MCF 10A (cell line): Measurements from ENCODE around the gene C1orf116. TPM values are rescaled to one million over a fixed set of nuclear protein-coding genes. Genes with fewer than 3 reads are reported as not detected.
A peak's percentile ranks its signal among the peaks of the same experiment; 100 is the strongest.

Source experiments
- BruUV-seq: library from RNA; stranded (reverse); fragments of 400-500 nt; replicated peaks from 2 replicates; lab custom pipeline; 2021; lab: Mats Ljungman, UMichigan
- CTCF ChIA-PET: fragments of 300-600 bp; sonication (Branson Sonifier 250); formaldehyde crosslinking; extraction: SDS; loops from one replicate; lab custom pipeline; 2021; ENCODE audit warnings: antibody characterized with exemption, inconsistent platforms; lab: Yijun Ruan, JAX
- POLR2A ChIA-PET: fragments of 300-600, 350-650 bp; sonication (Branson Sonifier 250); formaldehyde crosslinking; extraction: SDS; loops from one replicate; lab custom pipeline; 2020; ENCODE audit warnings: antibody characterized with exemption, inconsistent platforms; lab: Yijun Ruan, JAX
- DNase-seq: peaks from one replicate; pipeline ENCODE4 v3.0.0-alpha.2; 2018; ENCODE audit not compliant: unreplicated experiment
- H3K27ac Mint-ChIP-seq: one replicate; pipeline ENCODE4 v1.8.0; 2022; ENCODE audit warnings: mild to moderate bottlenecking, low read depth, mixed read lengths; ENCODE audit not compliant: unreplicated experiment
- H3K27me3 Mint-ChIP-seq: one replicate; pipeline ENCODE4 v1.8.0; 2022; ENCODE audit warnings: mixed read lengths; ENCODE audit not compliant: insufficient read depth, unreplicated experiment
- H3K36me3 Mint-ChIP-seq: one replicate; pipeline ENCODE4 v1.8.0; 2022; ENCODE audit warnings: mild to moderate bottlenecking, moderate library complexity, mixed read lengths; ENCODE audit not compliant: insufficient read depth, unreplicated experiment
- H3K4me1 Mint-ChIP-seq: one replicate; pipeline ENCODE4 v1.8.0; 2022; ENCODE audit warnings: mixed read lengths; ENCODE audit not compliant: insufficient read depth, unreplicated experiment
- H3K4me3 Mint-ChIP-seq: one replicate; pipeline ENCODE4 v1.8.0; 2022; ENCODE audit warnings: mild to moderate bottlenecking, moderate library complexity, mixed read lengths; ENCODE audit not compliant: unreplicated experiment
- H3K9me3 Mint-ChIP-seq: one replicate; pipeline ENCODE4 v1.8.0; 2022; ENCODE audit warnings: mixed read lengths; ENCODE audit not compliant: unreplicated experiment
- intact Hi-C: fragments of 100-400 bp; cut with micrococcal nuclease; formaldehyde crosslinking; loops from 2 replicates; pipeline ENCODE4 v1.14.1; 2022
- total RNA-seq: library from RNA; stranded (reverse); gene quantifications from 2 replicates; pipeline ENCODE4 v1.2.3, GENCODE V29; 2022
- TF ChIP-seq, protein P1 (sequence below): fragments of 200-600 bp; IDR thresholded peaks from one replicate; pipeline ENCODE4 v1.8.0; 2022; ENCODE audit warnings: antibody characterized with exemption, mild to moderate bottlenecking; ENCODE audit not compliant: unreplicated experiment

C1orf116 gene
- total RNA-seq, 1 experiment from 2014 or later, result 35.4 TPM

DNA sequence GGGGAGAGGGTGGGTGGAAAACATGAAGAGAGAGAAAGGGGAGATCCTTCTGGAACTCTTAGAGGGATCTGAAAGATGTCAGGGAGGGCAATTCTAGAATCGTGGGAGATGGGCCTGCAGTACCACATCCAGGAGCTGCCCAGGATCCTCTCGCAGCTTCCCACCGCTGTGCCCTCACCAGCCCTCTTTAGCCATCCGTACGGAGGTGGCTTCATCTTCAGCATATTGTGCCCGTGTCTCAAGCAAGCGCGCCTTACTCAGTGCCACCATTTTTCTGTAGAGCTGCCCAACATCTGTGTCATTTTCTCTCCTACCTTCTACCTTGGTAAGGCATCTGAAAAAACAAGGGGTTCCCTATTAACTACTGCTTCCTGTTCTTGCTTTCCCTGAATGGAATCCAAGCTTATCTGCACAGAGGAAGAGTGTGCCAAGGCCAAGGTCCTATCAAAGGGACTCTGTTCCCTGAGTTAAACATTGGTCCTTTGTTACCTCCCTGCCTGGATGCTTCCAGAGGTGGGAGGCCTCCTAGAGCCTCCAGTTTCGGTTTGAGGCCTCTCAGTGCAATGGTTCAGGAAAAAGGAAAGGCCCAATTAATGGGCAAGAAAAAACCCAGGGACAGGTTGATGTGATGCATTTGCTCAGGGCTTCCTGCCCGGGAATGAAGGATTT lies 23.2 kb downstream of the C1orf116 start:
- CTCF ChIA-PET, result interaction anchor here (0.6 to 11.4 kb wide), 4 partner anchors 17 to 491 kb away, joined by 3 to 280 read pairs (median 3); partner anchors contain the start of gene C1orf116
- DNase-seq, result no peak
- no peak overlapping the region for H3K27ac Mint-ChIP-seq
- H3K27me3 Mint-ChIP-seq, result no peaks in the 10 kb centered on the region
- TF ChIP-seq, protein P1, sequence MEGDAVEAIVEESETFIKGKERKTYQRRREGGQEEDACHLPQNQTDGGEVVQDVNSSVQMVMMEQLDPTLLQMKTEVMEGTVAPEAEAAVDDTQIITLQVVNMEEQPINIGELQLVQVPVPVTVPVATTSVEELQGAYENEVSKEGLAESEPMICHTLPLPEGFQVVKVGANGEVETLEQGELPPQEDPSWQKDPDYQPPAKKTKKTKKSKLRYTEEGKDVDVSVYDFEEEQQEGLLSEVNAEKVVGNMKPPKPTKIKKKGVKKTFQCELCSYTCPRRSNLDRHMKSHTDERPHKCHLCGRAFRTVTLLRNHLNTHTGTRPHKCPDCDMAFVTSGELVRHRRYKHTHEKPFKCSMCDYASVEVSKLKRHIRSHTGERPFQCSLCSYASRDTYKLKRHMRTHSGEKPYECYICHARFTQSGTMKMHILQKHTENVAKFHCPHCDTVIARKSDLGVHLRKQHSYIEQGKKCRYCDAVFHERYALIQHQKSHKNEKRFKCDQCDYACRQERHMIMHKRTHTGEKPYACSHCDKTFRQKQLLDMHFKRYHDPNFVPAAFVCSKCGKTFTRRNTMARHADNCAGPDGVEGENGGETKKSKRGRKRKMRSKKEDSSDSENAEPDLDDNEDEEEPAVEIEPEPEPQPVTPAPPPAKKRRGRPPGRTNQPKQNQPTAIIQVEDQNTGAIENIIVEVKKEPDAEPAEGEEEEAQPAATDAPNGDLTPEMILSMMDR, result no peak
- no TSS peak for BruUV-seq
- intact Hi-C loops, result no loop called here
- POLR2A ChIA-PET, result interaction anchor here (0.8 to 27.1 kb wide), 5 partner anchors 6 to 59 kb away, joined by 3 to 936 read pairs (median 6); partner anchors contain the start of gene C1orf116
- peaks cover 32% of the 10 kb centered on the region for H3K4me1 Mint-ChIP-seq
- no peak overlapping the region for H3K4me3 Mint-ChIP-seq
- H3K36me3 Mint-ChIP-seq, result no peaks in the 10 kb centered on the region
- peaks cover 7% of the 10 kb centered on the region for H3K9me3 Mint-ChIP-seq

DNA sequence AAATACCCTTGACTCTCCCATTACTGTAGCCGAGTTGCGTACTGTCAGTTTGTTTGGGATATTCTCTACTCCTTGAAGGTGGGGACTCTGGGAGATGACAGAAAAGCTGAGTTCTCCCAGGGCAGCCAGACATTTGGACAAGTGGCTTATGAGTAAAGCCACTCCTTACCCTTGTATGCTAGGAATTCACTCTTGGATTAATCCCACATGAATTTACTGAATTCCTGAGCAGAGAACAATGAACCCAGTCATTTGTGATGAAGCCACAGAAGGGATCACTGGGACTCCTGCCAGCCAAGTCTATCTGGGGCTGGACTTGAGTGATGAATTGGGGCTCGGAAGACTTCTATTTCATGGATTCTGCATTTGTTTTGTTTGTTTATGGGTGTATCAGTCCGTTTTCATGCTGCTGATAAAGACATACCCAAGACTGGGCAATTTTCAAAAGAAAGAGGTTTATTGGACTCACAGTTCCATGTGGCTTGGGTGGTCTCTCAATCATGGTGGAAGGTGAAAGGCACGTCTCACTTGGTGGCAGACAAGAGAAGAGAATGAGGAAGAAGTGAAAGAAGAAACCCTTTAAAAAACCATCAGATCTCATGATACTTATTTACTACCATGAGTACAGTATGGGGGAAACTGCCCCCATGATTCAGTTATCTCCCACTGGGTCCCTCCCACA lies 25.1 kb downstream of the C1orf116 start:
- H3K27ac Mint-ChIP-seq, result peak overlapping the region; percentile 89
- intact Hi-C loops, result loop anchor here (1.0 kb wide), 1 partner anchor 43 kb away; no protein-coding TSS in a partner anchor
- TF ChIP-seq, protein P1, result no peak
- ChIA-PET POLR2A (interaction anchor here (0.6 to 26.6 kb wide), 17 partner anchors 9 to 395 kb away, joined by 3 to 936 read pairs (median 4); partner anchors contain the start of genes C1orf116, CD55, DYRK3 and EIF2D), CTCF (interaction anchor here (0.6 to 11.4 kb wide), 7 partner anchors 19 to 789 kb away, joined by 3 to 280 read pairs (median 8); partner anchors contain the start of genes C1orf116 and EIF2D)
- peak overlapping the region; percentile 7 for H3K4me3 Mint-ChIP-seq
- peak; percentile 97 for DNase-seq
- no peaks in the 10 kb centered on the region for H3K36me3 Mint-ChIP-seq
- H3K27me3 Mint-ChIP-seq, result no peaks in the 10 kb centered on the region
- H3K4me1 Mint-ChIP-seq, result peaks cover 44% of the 10 kb centered on the region
- TSS peak; percentile 59 for BruUV-seq
- H3K9me3 Mint-ChIP-seq, result peaks cover 7% of the 10 kb centered on the region

DNA sequence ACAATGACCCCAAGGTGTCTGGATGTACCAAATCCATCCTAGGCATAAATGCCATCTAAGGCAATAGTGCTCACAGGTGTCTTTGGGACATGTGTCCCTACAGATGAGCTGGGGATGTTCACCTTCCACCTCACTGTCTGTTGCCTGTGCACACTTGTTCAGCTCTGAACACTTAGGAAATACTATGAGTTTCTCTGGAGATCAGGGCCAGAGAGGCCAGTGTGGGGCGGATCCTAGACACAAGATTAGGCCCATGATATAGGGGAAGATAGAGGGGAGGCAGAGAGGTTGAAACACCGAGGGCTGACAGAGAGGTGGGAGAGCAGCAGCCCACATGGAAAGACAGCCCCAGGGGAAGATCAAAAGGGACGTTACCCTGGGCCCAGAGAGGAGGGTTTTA lies 25.6 kb downstream of the C1orf116 start:
- POLR2A ChIA-PET, result interaction anchor here (0.8 to 26.6 kb wide), 17 partner anchors 8 to 395 kb away, joined by 3 to 936 read pairs (median 5); partner anchors contain the start of genes C1orf116, CD55, DYRK3 and EIF2D
- TSS peak; percentile 93 for BruUV-seq
- H3K4me1 Mint-ChIP-seq, result peaks cover 49% of the 10 kb centered on the region

More for the DNA sequence above, 25.6 kb downstream of the C1orf116 start:
- intact Hi-C loops, result loop anchor here (1.0 kb wide), 1 partner anchor 43 kb away; no protein-coding TSS in a partner anchor
- TF ChIP-seq, protein P1, result no peak
- H3K27me3 Mint-ChIP-seq, result no peaks in the 10 kb centered on the region
- peaks cover 7% of the 10 kb centered on the region for H3K9me3 Mint-ChIP-seq
- H3K4me3 Mint-ChIP-seq, result peak overlapping the region; percentile 7
- H3K36me3 Mint-ChIP-seq, result no peaks in the 10 kb centered on the region
- peak; percentile 54 for DNase-seq
- CTCF ChIA-PET, result interaction anchor here (0.6 to 11.4 kb wide), 15 partner anchors 7 to 494 kb away, joined by 3 to 280 read pairs (median 8); partner anchors contain the start of genes C1orf116 and EIF2D
- peak overlapping the region; percentile 89 for H3K27ac Mint-ChIP-seq
